ENCODE measurements around the gene FAM149A. TPM values are rescaled to one million over a fixed set of nuclear protein-coding genes. Genes with fewer than 3 reads are reported as not detected.
A peak's percentile ranks its signal among the peaks of the same experiment; 100 is the strongest.

FAM149A gene
- total and polyA plus RNA-seq, 8 donors = 5.6 to 101 (median 29.6) TPM

DNA sequence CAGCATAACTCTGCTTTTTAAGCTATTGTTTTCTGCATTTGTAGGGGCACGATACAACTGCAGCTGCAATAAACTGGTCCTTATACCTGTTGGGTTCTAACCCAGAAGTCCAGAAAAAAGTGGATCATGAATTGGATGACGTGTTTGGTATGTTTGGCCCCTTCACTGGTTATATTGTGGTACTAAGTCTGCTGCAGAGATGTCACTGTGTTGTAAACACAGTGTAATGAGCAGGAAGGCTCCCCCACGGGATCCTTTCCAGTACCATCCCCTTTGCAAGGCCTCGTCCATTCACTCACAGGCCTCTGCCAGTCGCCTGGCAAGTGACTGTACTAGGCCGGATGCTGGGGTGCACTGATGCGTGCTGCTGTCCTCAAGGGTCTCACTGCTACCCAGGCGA lies 100.7 kb downstream of the FAM149A start:
- intact Hi-C loops (cut with DNase I; ENCODE audit: low total_unique reads) = no loop called here
- no peaks in the 10 kb centered on the region for H3K27me3 ChIP-seq
- peaks cover 0 to 17% (median 0%) of the 10 kb centered on the region in 4 donors for H3K4me1 ChIP-seq
- peaks cover 0 to 6% (median 0%) of the 10 kb centered on the region in 4 donors for H3K9me3 ChIP-seq
- TF ChIP-seq POLR2AphosphoS5 (IDR thresholded peaks at IDR 0.05) (no peak), POLR2A (IDR thresholded peaks at IDR 0.05) (no peak), EP300 (IDR thresholded peaks at IDR 0.05) (no peak)
- TF ChIP-seq, protein P1, sequence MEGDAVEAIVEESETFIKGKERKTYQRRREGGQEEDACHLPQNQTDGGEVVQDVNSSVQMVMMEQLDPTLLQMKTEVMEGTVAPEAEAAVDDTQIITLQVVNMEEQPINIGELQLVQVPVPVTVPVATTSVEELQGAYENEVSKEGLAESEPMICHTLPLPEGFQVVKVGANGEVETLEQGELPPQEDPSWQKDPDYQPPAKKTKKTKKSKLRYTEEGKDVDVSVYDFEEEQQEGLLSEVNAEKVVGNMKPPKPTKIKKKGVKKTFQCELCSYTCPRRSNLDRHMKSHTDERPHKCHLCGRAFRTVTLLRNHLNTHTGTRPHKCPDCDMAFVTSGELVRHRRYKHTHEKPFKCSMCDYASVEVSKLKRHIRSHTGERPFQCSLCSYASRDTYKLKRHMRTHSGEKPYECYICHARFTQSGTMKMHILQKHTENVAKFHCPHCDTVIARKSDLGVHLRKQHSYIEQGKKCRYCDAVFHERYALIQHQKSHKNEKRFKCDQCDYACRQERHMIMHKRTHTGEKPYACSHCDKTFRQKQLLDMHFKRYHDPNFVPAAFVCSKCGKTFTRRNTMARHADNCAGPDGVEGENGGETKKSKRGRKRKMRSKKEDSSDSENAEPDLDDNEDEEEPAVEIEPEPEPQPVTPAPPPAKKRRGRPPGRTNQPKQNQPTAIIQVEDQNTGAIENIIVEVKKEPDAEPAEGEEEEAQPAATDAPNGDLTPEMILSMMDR (IDR thresholded peaks at IDR 0.05) = no peak
- WGBS, 5 donors = 76 to 85% (median 80%) methylated on average over 8 of the region's 8 CpGs
- no peak for DNase-seq
- H3K4me3 ChIP-seq = peak overlapping the region in 1 of 4 donors; percentile 38
- H3K36me3 ChIP-seq = peaks cover 0 to 29% (median 18%) of the 10 kb centered on the region in 4 donors
- H3K27ac ChIP-seq = peak overlapping the region in 1 of 5 donors; percentile 75

DNA sequence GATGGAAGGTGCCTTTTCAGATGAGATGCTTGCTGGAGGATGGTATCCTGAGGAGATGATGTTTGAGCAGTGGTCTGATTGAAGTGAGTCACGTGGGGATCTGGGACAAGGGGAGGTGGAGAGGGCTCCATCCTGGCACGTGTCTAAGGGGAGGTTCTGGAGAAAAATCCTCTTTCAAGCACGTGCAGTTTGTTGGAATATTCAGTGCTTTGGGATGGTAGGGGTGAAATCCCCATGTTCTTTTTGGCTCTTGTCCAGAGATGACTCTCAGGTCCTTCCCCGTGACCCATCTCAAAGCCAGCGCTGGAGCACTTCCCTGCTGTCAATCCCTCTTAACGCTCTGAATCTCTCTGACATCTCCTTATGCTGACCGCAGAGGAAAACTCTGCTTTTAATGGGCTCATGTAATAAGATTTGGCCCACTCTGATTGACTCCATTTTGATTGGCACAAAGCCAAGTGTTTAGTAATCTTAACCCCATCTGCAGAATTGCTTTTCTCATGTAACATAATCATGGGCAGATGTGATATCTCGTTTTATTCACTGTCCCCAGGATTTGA lies 112.0 kb downstream of the FAM149A start:
- intact Hi-C loops (cut with DNase I; ENCODE audit: low total_unique reads) = no loop called here
- Histone ChIP-seq H3K4me1 (no peaks in the 10 kb centered on the region), H3K4me3 (no peak overlapping the region), H3K9me3 (no peaks in the 10 kb centered on the region), H3K27ac (no peak overlapping the region), H3K36me3 (peaks cover 0 to 5% (median 0%) of the 10 kb centered on the region in 4 donors), H3K27me3 (no peaks in the 10 kb centered on the region)
- 63 to 71% (median 68%) methylated on average over 8 of the region's 8 CpGs for WGBS, 5 donors
- no peak for DNase-seq
- TF ChIP-seq, protein P1 (IDR thresholded peaks at IDR 0.05) = no peak
- TF ChIP-seq EP300 (IDR thresholded peaks at IDR 0.05) = no peak
- TF ChIP-seq POLR2A (IDR thresholded peaks at IDR 0.05) = no peak
- TF ChIP-seq POLR2AphosphoS5 (IDR thresholded peaks at IDR 0.05) = no peak

DNA sequence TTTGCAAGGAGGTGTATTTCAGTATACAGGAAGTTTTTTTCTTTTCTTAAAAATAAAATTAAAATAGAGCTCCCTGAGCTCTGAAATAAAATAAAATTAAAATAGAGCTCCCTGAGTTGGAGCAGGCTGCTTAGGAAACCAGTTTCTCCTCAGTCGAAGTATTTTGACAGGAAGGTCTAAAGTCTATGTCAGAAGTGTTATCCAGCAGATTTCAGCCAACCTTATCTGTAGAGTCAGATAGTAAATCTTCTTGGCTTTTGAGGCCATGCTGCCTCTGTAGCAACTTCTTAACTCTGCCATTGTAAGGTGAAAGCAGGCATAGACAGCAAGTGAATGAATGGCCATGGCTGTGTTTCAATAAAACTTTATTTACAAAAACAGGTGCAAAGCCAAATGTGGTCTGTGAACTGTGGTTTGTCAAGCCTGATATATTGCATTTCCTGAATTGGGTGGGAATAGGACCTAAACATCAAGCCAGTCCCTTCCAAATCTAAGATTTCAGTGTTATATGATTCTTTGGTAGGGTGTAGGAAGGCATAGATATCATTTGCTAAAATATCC lies 113.3 kb downstream of the FAM149A start:
- Histone ChIP-seq H3K36me3 (no peaks in the 10 kb centered on the region), H3K4me3 (no peak overlapping the region), H3K9me3 (no peaks in the 10 kb centered on the region), H3K27me3 (no peaks in the 10 kb centered on the region), H3K27ac (no peak overlapping the region), H3K4me1 (no peaks in the 10 kb centered on the region)
- 37 to 67% (median 47%) methylated on average over 1 of the region's 1 CpG for WGBS, 5 donors
- no peak for DNase-seq
- intact Hi-C loops (cut with DNase I; ENCODE audit: low total_unique reads) = no loop called here
- TF ChIP-seq POLR2AphosphoS5 (IDR thresholded peaks at IDR 0.05) = no peak
- TF ChIP-seq EP300 (IDR thresholded peaks at IDR 0.05) = no peak
- TF ChIP-seq POLR2A (IDR thresholded peaks at IDR 0.05) = no peak
- TF ChIP-seq, protein P1 (IDR thresholded peaks at IDR 0.05) = no peak

DNA sequence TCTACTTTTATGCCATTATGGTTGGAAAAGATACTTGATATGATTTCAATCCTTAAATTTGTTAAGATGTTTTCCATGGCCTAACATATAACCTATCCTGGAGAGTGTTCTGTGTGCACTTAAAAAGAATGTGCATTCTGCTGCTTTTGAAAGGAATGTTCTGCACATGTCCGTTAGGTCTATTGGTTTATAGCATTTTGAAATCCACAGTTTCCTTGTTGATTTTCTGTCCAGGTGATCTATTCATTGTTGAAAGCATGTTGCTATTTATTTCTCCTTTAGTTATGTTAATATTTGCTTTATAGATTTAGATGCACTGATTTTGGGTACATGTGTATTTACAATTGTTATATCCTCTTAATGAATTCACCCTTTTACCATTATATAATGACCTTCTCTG lies 117.1 kb downstream of the FAM149A start:
- H3K4me1 ChIP-seq = no peaks in the 10 kb centered on the region
- H3K4me3 ChIP-seq = no peak overlapping the region
- WGBS, 5 donors = 77 to 100% (median 82%) methylated on average over 1 of the region's 1 CpG
- intact Hi-C loops (cut with DNase I; ENCODE audit: low total_unique reads) = no loop called here
- H3K9me3 ChIP-seq = peaks cover 0 to 29% (median 16%) of the 10 kb centered on the region in 4 donors
- no peaks in the 10 kb centered on the region for H3K36me3 ChIP-seq
- H3K27me3 ChIP-seq = no peaks in the 10 kb centered on the region
- TF ChIP-seq POLR2A (IDR thresholded peaks at IDR 0.05) (no peak), EP300 (IDR thresholded peaks at IDR 0.05) (no peak), POLR2AphosphoS5 (IDR thresholded peaks at IDR 0.05) (no peak)
- TF ChIP-seq, protein P1 (IDR thresholded peaks at IDR 0.05) = no peak
- no peak for DNase-seq
- no peak overlapping the region for H3K27ac ChIP-seq

Small RNA genes within 50 kb of the gene (small RNA-seq; reads per million reads assigned to genes)
- 0 reads per million in 4 donors for gene RF00322

Other genes with a start within 250 kb of the FAM149A start
- gene TLR3, start 35.5 kb upstream of the FAM149A start, total RNA-seq = 10 to 100 TPM in 1 of 5 donors, 1 to 10 TPM in 3, under 1 TPM in 1; 0.29 to 12.3 (median 2.6) TPM
- gene TLR3, start 35.5 kb upstream of the FAM149A start, polyA plus RNA-seq = 1 to 10 TPM in 2 of 3 donors, under 1 TPM in 1; 0.92 to 2.6 (median 1.7) TPM
- 10 to 100 TPM in 4 of 5 donors, 1 to 10 TPM in 1; 7.0 to 33.2 (median 13.6) TPM for gene CYP4V2, start 86.9 kb downstream of the FAM149A start, total RNA-seq
- 10 to 100 TPM in 1 of 3 donors, 1 to 10 TPM in 2; 6.0 to 11.5 (median 7.0) TPM for gene CYP4V2, start 86.9 kb downstream of the FAM149A start, polyA plus RNA-seq
- under 1 TPM in 2 of 5 donors, not detected in 3; 0.58 to 0.73 TPM for gene KLKB1, start 122.8 kb downstream of the FAM149A start, total RNA-seq
- 1 to 10 TPM in 1 of 3 donors, under 1 TPM in 1, not detected in 1; 0.56 to 1.1 TPM for gene KLKB1, start 122.8 kb downstream of the FAM149A start, polyA plus RNA-seq
- gene F11, start 161.5 kb downstream of the FAM149A start, total RNA-seq = not detected
- under 1 TPM in 1 of 3 donors, not detected in 2; 0.18 TPM for gene F11, start 161.5 kb downstream of the FAM149A start, polyA plus RNA-seq

Measured in stomach (tissue), 9 donors.